ENCODE data around the gene NUMA1. TPM values are rescaled to one million over a fixed set of nuclear protein-coding genes. Genes with fewer than 3 reads are reported as not detected.

The NUMA1 gene
- total and polyA plus RNA-seq, 8 donors = 144 to 365 (median 343) TPM

- Histone ChIP-seq H3K27ac (peak overlapping the region; percentile 84 to 91), H3K36me3 (peaks cover 0 to 10% of the 10 kb centered on the region in 2 donors), H3K9me3 (no peaks in the 10 kb centered on the region), H3K27me3 (no peaks in the 10 kb centered on the region), H3K4me1 (peaks cover 32 to 76% of the 10 kb centered on the region in 2 donors), H3K4me3 (peak overlapping the region in 1 of 2 donors; percentile 30)
- TF ChIP-seq, protein P1, sequence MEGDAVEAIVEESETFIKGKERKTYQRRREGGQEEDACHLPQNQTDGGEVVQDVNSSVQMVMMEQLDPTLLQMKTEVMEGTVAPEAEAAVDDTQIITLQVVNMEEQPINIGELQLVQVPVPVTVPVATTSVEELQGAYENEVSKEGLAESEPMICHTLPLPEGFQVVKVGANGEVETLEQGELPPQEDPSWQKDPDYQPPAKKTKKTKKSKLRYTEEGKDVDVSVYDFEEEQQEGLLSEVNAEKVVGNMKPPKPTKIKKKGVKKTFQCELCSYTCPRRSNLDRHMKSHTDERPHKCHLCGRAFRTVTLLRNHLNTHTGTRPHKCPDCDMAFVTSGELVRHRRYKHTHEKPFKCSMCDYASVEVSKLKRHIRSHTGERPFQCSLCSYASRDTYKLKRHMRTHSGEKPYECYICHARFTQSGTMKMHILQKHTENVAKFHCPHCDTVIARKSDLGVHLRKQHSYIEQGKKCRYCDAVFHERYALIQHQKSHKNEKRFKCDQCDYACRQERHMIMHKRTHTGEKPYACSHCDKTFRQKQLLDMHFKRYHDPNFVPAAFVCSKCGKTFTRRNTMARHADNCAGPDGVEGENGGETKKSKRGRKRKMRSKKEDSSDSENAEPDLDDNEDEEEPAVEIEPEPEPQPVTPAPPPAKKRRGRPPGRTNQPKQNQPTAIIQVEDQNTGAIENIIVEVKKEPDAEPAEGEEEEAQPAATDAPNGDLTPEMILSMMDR (IDR thresholded peaks at IDR 0.05) = no peak
- intact Hi-C loops (cut with DNase I) = no loop called here
- peak; percentile 98 for ATAC-seq
- DNase-seq = peak in 3 of 4 donors; percentile 54 to 92 (median 90)
Observed at GRCh38 chr11:72069787-72070251, 10.5 kb downstream of the NUMA1 start.

- Histone ChIP-seq H3K27ac (peak overlapping the region; percentile 84 to 91), H3K4me1 (peaks cover 32 to 75% of the 10 kb centered on the region in 2 donors), H3K9me3 (no peaks in the 10 kb centered on the region), H3K36me3 (peaks cover 0 to 14% of the 10 kb centered on the region in 2 donors), H3K4me3 (peak overlapping the region in 1 of 2 donors; percentile 30), H3K27me3 (no peaks in the 10 kb centered on the region)
- intact Hi-C loops (cut with DNase I) = no loop called here
- ATAC-seq = peak; percentile 42
- TF ChIP-seq, protein P1 (IDR thresholded peaks at IDR 0.05) = no peak
- DNase-seq = no peak
Observed at GRCh38 chr11:72069200-72069599, 11.1 kb downstream of the NUMA1 start.

DNA sequence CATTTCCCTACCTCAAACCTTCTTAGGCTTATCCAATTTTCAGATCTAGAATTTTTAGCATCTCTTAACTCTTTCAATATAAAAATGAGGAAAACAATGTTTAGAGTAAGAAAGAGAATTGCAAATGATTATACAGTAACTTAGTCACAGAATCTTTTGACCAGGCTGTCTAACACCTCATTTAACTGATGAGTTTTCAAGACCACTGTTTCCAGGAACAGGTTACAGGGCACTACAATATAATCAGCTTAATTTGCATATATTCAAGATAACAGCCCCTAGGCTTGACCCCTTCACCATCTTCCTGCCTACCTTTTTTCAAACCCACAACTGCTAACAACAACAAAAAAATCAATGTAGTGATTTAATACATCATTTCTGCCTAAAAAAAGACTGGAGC is 12.7 kb downstream of the NUMA1 start:
- peaks cover 0 to 22% of the 10 kb centered on the region in 2 donors for H3K36me3 ChIP-seq
- intact Hi-C loops (cut with DNase I) = no loop called here
- ATAC-seq (no peak), DNase-seq (no peak)
- no peak overlapping the region for H3K4me3 ChIP-seq
- H3K9me3 ChIP-seq = no peaks in the 10 kb centered on the region
- H3K4me1 ChIP-seq = peaks cover 32 to 70% of the 10 kb centered on the region in 2 donors
- TF ChIP-seq, protein P1 (IDR thresholded peaks at IDR 0.05) = no peak
- no peaks in the 10 kb centered on the region for H3K27me3 ChIP-seq
- peak overlapping the region in 1 of 2 donors; percentile 91 for H3K27ac ChIP-seq

- H3K27ac ChIP-seq = peak overlapping the region in 1 of 2 donors; percentile 65
- no peak for DNase-seq
- H3K4me1 ChIP-seq = peaks cover 29 to 70% of the 10 kb centered on the region in 2 donors
- TF ChIP-seq, protein P1 (IDR thresholded peaks at IDR 0.05) = no peak
- peaks cover 0 to 25% of the 10 kb centered on the region in 2 donors for H3K36me3 ChIP-seq
- H3K4me3 ChIP-seq = no peak overlapping the region
- intact Hi-C loops (cut with DNase I) = no loop called here
- ATAC-seq = no peak
- no peaks in the 10 kb centered on the region for H3K27me3 ChIP-seq
- no peaks in the 10 kb centered on the region for H3K9me3 ChIP-seq
Observed at GRCh38 chr11:72067266-72067665, 13.1 kb downstream of the NUMA1 start.

DNA sequence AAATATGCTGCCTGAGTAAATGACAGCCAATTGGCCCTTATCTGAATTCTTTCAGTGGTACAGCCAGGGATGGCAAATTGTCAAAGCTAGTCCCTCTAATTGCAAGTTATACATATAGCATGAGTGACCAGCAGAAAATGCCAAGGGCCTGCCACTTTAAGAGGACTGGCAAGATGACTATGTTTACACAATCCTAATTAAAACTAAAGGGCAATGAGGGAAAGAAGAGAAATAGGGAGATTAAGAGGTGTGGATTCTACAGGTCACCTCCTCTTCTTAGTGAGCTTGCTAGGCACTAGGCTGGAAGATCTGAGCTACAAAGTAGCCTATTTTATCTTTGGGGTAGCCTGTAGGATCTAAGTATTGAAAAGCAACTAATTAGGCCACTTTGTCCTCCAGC is 13.5 kb downstream of the NUMA1 start:
- no peak for ATAC-seq
- no peaks in the 10 kb centered on the region for H3K9me3 ChIP-seq
- H3K36me3 ChIP-seq = peaks cover 0 to 29% of the 10 kb centered on the region in 2 donors
- peaks cover 25 to 70% of the 10 kb centered on the region in 2 donors for H3K4me1 ChIP-seq
- no peaks in the 10 kb centered on the region for H3K27me3 ChIP-seq
- no peak for DNase-seq
- no peak overlapping the region for H3K4me3 ChIP-seq
- intact Hi-C loops (cut with DNase I) = no loop called here
- H3K27ac ChIP-seq = peak overlapping the region in 1 of 2 donors; percentile 65
- TF ChIP-seq, protein P1 (IDR thresholded peaks at IDR 0.05) = no peak
